Breast epithelium (tissue), 3 donors: Measurements from ENCODE around the gene NEGR1.

Experiments
- POLR2A ChIP-seq: fragments of 450-650 bp; IDR thresholded peaks from one replicate; pipeline ENCODE4 v1.6.1; 2016; ENCODE audit warnings: antibody characterized with exemption, mild to moderate bottlenecking, moderate library complexity
- POLR2AphosphoS5 ChIP-seq, 3 donors: sonication (generic); formaldehyde crosslinking; IDR thresholded peaks; one replicate each; pipeline ENCODE4 v1.6.1; 2017; ENCODE audit warnings: antibody characterized with exemption in 3 of 3
- TF ChIP-seq, protein P1 (sequence below), 3 donors: fragments of 450-650 bp; IDR thresholded peaks; one replicate each; pipeline ENCODE4 v1.5.1; 2016 to 2017; ENCODE audit warnings: antibody characterized with exemption in 3 of 3, mild to moderate bottlenecking in 3 of 3, moderate library complexity in 3 of 3

DNA sequence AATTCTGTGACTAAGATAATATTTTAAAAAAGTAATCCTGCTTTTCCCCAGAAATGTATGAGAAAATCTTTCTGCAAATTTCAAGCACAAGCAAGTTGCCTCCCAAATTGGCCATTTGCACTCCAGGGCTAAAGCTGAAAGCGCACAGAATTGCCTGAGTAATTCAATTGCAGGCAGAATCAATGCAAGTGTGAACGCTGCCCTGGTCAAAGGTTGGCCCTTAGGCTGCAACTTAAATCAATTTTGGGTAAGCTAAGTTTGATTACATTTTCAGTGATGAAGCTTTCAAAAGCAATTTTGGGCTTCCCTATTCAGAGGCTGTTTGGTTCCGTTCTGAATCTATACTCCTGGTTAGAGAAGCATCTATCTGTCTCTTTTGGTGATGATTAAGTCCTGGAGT lies 699.7 kb downstream of the NEGR1 start:
- TF ChIP-seq, protein P1, sequence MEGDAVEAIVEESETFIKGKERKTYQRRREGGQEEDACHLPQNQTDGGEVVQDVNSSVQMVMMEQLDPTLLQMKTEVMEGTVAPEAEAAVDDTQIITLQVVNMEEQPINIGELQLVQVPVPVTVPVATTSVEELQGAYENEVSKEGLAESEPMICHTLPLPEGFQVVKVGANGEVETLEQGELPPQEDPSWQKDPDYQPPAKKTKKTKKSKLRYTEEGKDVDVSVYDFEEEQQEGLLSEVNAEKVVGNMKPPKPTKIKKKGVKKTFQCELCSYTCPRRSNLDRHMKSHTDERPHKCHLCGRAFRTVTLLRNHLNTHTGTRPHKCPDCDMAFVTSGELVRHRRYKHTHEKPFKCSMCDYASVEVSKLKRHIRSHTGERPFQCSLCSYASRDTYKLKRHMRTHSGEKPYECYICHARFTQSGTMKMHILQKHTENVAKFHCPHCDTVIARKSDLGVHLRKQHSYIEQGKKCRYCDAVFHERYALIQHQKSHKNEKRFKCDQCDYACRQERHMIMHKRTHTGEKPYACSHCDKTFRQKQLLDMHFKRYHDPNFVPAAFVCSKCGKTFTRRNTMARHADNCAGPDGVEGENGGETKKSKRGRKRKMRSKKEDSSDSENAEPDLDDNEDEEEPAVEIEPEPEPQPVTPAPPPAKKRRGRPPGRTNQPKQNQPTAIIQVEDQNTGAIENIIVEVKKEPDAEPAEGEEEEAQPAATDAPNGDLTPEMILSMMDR (IDR thresholded peaks at IDR 0.05): no peak
- TF ChIP-seq POLR2A (no peak), POLR2AphosphoS5 (IDR thresholded peaks at IDR 0.05) (no peak)
